ENCODE results near the gene NUPR1.
"Not testable (repeated sequence)": the region's sequence is repeated elsewhere in the genome, so short reads cannot be mapped to it uniquely, and the experiment has no call there.

Gene NUPR1

DNA sequence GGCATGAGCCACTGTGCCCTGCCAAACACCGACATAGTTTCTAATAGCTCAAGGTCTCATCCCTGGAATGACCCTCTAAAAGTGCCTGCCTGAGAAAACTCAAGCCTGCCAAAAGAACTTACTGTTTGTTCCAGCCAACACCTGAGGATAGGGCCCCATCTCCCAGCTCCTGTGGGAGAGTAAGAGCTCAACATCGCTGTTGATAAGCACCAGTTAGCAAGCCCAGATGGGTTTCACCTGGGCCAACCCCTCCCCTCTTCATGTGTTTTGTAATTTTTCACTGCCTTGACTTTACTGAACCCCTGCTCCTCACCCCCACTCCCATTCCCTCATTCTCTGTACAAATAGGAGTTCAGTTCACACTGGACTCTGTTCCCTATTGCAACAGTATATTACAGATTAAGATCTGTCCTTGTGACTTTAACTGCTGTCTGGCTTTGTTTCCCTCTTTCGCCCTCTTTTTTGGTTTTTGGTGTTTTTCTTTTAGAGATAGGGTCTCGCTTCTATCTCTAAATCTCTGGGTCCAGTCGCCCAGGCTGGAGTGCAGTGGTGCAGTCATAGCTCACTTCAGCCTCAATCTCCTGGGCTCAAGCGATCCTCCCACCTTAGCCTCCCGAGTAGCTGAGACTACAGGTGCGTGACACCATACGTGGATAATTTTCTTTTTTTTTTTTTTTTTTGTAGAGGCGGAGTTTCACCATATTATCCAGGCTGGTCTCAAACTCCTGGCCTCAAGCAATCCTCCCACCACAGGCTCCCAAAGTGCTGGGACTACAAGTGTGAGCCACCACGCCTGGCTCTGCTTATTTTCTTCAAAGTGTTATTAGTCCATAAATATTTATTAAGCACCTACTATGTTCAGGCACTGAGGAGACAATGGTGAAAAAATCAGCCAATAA is 12.3 kb downstream of the NUPR1 start:
- no peak for DNase-seq

DNA sequence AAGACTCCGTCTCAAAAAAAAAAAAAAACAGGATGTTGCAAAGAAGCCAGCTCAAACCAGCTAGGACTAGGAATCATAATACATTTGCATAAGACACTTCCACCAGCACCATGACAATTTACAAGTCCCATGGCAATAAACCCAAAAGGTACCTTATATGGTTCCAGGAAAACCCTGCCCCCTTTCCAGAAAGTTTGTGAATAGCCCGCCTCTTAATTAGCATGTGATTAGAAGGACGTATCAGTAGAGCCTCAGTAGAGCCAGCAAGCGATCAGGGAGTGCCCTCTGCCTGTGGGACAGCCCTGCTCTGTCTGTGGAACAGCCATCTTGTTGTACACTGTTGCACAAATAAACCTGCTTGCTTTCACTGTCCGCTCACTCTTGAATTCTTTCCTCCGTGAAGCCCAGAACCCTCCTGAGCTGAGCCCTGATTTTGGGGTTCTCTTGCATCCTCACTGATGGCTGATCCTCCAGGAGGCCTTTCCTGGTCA is 14.0 kb downstream of the NUPR1 start:
- peak; percentile 29 for DNase-seq

DNA sequence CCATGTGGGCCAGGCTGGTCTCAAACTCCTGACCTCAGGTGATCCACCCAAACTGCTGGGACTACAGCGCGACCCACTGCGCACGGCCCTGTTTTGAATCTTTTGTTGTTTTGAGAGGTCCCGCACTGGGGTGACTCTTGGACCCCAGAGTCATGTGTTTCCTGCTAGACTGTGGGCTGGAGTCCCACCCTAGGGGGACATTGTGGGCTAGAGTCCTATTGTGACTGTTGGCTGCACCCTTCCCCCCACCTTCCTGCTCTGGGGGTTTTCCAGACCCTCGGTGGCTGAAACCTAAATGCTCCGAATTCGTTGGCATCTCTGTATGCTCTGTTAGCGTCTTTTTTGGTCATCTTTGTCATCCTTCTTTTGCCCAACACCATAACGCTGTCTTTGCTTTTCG is 16.0 kb downstream of the NUPR1 start:
- DNase-seq = no peak

DNA sequence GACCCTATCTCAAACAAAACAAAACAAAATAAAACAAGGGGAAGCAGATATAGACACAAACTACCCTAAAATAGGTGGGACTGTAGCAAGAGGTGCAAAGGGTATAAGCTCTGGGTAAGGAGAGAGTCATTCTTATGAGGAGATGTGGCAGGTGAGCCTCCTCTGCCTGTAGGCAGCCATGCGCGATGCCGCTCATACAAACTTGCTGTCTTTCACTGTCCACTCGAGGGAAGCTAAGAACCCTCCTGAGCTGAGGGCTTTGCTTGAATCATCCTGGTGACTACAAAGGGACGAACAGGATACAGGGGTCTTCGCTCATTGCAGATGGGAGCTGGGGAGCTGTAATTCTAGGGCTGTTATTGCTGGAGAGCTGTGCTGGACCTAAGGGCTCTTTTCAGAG is 17.3 kb downstream of the NUPR1 start:
- no peak for DNase-seq

DNA sequence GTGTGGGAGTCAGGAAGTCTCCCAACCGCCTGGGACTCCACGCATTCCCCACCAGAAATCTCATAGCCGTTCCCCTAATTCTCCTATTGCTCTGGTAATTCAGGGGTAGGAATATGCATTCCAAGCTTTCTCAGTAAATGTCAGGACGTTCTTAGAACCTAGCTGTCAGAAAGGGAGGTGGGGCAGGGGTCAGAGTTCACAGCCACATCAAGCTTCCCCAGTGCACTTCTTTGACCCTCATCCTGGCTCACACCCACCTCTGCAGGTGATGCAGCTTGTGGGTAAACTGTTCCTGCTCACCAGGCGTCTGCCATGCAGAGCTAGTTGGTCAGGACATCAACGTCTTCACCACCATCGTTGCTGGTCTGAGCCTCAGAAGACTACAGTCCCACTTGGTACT is 18.1 kb downstream of the NUPR1 start:
- DNase-seq = no peak

DNA sequence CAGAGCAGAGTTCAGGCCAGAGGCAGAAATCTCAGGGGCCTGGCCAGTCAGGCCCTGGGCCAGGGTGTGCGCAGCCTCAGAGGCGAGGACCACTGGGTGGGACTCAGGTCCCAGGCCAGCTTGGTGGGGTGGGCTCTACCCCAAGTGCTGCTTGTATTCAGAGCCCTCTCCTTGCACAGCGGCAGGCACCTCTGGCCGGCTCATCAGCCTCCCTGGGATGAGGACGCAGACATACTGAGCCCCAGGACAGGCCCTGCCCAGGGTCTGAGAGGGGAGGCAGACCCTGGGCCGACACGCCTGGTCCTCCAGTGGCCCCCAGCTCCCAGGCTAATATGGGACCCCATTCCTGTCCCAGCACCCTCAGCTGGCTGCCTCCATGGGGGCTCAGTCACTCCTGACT is 24.5 kb downstream of the NUPR1 start:
- no peak for DNase-seq

DNA sequence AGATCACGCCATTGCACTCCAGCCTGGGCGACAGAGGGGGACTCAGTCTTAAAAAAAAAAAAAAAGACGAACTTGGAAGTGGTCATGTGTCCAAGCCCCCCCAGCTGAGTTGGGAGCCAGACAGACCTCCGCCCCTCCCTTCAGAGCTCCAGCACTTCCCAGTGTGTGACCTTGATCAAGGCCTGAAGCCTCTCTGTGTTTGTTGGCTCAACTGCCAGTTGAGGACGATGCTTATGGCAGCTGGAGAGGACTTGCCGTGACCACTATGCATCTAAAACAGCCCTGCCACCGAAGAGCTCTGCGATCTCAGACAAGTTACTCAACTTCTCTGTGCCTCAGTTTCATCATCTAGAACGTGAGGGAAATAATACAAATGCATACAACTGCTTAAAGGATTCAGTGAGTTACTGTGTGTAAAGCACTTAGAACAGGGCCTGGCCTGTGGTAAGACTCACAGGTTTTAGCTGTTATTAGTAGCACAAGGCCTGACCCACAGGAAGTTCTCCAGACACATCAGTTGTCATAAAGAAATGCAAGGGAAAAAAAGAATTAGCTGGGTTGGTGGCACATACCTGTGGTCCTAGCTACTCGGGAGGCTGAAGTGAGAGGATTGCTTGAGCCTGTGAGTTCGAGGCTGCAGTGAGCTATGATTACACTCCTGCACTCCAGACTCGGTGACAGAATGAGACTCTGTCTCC is 25.1 kb downstream of the NUPR1 start:
- DNase-seq = no peak

DNA sequence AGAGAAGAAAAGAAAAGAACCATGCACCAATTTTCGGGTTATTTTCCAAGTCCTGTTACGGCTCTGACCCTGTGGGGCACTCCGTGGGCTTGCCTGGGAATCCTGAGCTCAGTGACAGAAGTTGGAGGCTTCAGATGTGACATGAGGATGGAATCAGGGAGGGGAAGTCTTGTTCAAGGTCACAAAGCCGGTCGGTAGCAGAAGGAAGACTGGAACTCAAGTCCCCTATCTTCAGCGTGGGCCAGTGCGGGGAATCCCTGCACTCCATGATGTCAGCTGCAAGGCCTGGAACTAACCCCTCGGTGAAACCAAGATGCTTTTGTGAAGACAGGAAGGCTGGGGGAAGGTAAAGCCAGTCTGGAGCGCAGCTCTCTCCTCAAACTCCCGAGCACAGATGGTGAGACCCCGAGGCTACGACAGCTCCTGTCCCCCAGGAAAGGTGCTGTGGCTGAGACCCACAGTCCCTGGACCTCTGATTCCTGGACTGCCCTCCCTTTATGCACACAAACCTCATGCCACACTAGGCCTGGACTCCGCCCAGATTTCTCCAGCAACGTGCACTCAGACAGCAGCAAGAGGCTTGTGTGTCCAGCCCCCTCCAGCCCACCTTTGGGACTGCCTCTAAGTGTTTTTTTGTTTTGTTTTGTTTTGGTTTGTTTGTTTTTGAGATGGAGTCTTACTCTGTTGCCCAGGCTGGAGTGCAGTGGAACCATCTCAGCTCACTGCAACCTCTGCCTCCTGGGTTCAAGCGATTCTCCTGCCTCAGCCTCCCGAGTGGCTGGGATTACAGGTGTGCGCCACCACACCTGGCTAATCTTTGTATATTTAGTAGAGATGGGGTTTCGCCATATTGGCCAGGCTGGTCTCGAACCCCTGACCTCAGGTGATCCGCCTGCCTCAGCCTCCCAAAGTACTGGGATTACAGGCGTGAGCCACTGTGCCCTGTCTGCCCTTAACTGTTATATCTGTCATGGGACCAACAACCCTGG is 26.7 kb downstream of the NUPR1 start:
- no peak for DNase-seq

DNA sequence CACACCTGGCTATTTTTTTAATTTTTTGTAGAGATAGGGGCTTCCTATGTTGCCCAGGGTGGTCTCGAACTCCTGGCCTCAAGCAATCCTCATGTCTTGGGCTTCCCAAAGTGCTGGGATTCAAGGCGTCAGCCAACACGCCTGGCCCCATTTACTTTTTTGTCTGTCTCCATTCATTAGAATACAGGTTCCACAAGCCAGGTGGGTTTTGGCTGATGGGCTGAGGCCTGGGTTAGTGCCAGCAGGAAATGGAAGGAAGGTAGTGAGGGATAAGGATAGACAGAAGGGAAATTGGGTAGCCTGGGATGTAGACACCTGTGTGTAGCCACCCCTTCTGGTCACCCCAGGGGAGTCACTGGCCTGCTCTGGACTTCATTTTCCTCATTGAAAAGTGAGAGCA is 27.7 kb downstream of the NUPR1 start:
- DNase-seq = no peak

DNA sequence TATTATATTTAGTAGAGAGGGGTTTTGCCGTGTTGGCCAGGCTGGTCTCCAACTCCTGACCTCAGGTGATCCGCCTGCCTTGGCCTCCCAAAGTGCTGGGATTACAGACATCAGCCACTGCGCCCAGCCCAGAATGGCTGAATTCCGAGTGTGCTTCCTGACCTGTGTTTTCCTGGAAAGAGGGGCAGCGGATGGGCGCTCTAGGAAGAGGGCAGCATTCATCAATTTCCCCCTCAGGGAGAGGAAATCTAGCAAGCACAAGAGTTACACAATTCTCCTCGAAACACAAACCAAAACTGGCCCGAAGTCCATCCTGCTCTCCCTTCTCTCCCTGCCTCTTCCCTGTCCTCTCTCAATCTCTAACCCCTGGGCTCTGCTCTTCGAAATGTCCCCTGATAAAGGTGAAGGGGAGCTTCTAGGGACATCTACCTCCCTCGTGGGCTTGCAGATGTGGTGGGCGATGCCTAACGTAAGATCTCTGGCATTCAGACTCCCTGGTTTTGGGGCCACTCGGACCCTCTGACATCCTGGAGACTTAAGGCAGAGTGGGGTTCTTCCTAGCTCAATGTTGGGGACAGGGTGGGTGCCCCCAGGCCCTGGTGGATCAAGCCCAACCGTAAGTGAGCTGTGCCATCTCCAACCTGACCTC is 33.2 kb downstream of the NUPR1 start:
- no peak for DNase-seq

DNA sequence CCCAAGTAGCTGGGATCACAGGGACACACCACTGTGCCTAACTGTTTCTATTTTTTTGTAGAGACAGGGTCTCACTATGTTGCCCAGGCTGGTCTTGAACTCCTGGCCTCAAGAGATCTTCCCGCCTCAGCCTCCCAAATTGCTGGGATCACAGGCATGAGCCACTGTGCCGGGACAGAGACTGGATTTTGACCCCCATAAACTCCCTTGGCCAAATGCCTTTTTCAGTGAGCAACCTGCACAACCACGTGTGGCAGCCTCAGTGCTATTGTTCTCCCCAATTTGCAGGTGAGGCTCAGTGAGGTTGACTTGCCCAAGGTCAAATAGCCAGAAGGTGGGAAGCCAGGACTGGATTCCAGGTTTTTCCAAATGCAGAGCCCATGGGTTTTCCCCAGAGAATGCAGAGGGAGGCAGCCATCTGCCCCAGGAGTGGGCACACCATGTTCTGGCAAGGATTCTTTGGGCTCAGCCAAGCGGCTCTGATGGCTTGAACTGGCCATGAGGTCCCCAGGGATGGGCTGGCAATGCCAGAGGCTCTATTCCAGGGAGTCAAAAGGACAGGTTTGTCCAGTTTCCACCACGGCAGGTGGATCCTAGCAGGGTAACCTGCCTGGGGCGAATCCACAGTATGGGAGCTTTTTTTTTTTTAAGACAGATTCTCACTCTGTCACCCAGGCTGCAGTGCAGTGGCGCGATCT is 33.9 kb downstream of the NUPR1 start:
- no peak for DNase-seq

DNA sequence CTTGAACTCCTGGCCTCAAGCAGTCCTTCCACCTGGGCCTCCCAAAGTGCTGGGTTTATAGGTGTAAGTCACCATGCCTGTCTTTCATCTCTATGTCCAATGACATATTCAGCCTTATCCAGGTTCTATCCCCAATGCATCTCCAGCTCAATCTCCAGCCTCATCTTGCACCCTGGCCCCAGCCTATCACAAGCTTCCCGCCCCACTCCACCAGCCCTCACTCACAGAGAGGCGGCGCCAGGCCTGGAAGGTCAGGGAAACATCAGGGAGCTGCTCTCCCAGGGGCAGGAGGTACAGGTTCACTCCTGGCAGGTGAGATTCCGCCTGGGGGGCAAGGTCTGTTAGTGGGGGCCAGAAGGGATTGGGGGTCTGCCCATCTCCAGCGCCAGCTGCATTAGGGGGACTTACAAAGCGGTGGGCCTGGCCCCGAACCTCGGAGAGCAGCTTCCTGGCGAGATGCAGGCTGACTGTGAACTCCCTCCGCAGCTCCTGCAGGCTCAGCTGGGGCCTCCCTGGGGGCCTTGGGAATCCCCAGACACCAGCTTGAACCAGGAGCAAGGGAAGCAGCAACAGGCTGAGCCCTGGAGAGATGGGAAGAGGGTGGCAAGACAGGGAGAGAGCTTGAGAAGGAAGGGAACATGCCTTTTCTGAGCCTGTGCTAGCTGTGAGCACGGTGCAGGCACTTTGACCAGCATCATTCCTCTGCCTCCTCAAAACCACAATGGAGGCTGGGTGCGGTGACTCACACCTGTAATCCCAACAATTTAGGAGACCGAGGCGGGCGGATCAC is 35.1 kb downstream of the NUPR1 start:
- DNase-seq = no peak

DNA sequence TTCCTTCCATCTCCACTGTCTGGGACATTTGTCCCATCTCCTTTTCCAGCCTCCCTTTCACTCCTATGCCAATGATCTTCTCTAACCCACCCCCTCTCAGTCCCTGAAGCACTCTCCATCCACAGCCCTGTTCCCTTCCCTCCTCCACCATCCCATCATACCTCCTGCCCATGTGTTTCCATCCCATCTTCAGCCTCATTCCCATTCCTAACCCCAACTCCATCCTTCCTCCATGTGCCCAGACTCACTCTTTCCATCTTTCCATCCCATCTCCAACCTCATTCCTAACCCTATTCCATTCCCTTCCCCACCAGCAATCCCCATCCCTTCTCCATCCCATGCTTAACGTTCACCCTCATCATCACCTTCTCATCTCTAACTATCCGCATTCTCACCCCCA is 36.5 kb downstream of the NUPR1 start:
- DNase-seq = no peak

DNA sequence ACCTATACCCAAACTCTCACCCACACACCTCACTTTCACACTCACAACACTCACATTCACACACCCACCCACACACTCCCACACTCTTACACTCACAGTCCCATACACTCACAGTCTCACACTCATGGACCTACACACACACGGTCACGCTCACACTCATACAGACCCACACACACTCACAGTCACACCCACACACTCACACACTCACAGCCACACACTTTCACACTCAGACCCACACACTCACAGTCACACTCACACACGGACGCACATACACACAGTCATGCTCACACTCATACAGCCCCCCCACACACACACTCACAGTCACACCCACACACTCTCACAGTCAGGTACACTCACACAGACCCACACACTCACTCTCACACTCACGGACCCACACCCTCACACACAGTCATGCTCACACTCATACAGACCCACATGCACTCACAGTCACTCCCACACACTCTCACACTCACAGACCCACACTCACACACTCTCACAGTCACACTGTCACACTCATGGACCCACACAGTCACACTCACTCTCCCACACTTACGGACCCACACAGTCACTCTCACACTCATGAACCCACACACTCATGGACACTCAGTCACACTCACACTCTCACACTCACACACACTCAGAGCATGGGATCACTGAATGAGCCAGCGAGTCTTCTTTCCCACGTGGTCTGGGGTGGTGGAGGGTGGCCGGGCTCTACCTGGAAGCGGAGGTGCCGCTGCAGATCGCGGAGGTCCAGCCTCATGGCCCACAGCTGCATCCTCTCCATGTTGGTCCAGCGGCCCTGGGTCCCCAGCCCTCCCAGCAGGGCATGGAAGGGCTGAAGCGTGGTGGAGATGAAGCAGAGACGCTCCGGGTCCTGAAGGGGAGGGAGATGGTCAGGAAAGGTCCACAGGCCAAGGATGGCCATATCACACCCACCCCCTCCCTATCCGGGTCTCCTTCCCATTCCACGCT is 37.2 kb downstream of the NUPR1 start:
- DNase-seq = no peak

DNA sequence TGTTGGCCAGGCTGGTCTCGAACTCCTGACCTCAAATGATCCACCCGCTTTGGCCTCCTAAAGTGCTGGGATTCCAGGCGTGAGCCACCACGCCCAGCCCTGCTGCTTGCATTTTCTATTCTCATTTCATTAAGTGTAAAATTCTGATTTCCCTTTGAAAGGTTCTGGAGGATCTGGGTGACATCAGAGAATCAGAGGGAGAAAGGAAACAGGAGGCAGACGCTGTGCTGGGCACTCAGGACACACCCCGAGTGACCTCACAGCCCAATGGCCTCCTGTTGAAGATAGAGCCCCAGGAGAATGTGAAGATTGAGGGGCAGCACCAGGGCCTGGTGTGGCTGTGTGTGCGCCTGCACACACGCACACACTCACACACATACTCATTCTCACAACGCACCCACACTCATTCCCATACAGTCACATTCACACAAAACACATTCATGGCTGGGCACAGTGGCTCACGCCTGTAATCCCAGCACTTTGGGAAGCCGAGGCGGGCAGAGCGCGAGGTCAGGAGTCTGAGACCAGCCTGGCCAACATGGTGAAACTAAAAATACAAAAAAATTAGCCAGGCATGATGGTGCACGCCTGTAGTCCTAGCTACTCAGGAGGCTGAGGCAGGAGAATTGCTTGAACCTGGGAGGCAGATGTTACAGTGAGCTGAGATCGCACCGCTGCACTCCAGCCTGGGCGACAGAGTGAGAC is 38.1 kb downstream of the NUPR1 start:
- DNase-seq = not testable (repeated sequence)

DNA sequence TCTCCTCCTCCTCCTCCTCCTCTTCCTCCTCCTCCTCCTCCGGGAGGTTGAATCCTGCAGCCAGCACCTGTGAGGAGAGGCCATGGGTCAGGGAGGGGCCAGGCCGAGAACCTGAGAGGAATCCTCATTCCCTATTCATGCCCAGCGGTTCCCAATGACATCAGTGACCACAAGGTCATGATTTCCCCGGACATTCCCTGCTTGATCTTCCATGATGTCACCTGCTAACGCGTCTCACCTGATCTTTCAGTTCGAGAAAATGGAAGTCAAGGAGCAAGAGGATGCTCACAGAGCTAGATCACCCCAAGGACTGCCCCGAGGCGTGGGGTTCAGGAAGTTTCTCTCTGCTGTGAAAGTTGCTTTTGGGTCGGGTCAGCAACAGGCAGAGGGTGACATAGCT is 38.9 kb downstream of the NUPR1 start:
- DNase-seq = no peak

DNA sequence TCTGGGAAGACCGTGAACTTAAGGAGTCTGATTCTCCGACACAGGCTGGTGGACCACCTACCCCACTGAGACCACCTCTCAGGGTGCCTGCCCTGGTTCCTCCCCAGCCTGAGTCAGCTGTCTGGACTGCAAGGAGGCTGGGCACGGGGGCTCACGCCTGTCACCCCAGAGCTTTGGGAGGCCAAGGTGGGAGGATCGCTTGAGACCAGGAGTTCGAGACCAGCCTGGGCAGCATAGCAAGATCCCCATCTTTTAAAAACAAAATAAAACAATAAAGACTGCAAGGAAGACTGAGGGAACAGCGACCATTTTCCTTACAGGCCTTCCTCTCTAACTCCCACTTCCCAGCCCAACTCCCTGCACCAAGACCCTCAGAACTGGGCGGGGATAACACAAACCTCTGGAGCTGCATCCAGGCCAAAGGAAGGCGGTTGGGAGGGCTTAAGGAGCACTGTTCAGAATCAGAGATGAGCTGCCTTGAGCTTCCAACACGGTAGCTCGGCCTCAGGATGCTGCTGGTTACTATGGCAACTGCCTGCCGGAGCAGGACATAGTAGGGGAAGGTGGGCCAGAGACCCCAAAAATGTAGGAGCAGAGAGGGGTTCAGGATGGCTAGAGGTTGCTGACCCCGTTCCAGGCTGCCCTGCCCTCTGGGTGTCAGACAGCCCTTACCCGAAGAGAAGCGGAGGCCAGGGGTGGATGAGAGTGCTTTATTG is 40.0 kb downstream of the NUPR1 start:
- DNase-seq = no peak

DNA sequence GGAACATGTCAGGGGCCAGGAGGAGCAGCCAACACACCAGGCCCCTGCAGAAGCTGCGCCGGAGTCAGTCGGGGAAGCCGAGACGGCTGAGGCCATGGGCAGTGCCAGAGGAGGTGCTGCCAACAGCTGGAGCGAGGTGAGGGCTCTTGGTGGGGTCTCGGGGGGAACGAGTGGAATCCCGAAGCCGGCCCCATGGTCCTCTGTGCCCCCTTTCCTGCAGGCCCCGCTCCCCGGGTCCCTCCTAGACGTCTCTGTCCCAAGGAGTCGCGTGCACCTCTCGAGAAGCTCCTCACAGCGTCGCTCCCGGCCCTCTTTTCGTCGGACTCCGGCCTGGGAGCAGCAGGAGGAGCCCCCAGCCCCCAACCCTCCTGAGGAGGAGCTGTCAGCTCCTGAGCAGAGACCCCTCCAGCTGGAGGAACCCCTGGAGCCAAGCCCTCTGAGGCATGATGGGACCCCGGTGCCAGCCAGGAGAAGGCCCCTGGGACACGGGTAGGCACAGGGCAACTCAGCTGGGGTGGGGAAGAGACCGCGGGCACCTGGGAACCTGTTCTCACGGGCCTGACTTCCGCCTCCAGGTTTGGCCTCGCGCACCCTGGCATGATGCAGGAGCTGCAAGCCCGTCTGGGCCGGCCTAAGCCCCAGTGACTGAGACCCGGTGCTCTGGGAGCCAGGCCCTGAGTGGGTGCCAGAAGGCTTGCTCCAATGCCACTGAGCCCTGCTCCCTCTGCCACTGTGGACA is 40.7 kb downstream of the NUPR1 start:
- no peak for DNase-seq
